BLaER1 (cell line): ENCODE data around the gene MMP14.

Experiments used
- H3K27ac ChIP-seq: shearing (Covaris generic); formaldehyde crosslinking; 2 replicates; pipeline ENCODE4 v1.8.1; 2022
- H3K27me3 ChIP-seq: shearing (Covaris generic); formaldehyde crosslinking; 2 replicates; pipeline ENCODE4 v1.8.1; 2022
- H3K36me3 ChIP-seq: shearing (Covaris generic); formaldehyde crosslinking; 2 replicates; pipeline ENCODE4 v1.8.1; 2022
- H3K4me1 ChIP-seq: shearing (Covaris generic); formaldehyde crosslinking; 2 replicates; pipeline ENCODE4 v1.8.1; 2022
- H3K4me2 ChIP-seq: shearing (Covaris generic); formaldehyde crosslinking; 2 replicates; pipeline ENCODE4 v1.8.1; 2022
- H3K4me3 ChIP-seq: shearing (Covaris generic); formaldehyde crosslinking; 2 replicates; pipeline ENCODE4 v1.8.1; 2022
- H3K9ac ChIP-seq: shearing (Covaris generic); formaldehyde crosslinking; 2 replicates; pipeline ENCODE4 v1.8.1; 2022
- H3K9me3 ChIP-seq: shearing (Covaris generic); formaldehyde crosslinking; 2 replicates; pipeline ENCODE4 v1.8.1; 2022
- H4K20me1 ChIP-seq: shearing (Covaris generic); formaldehyde crosslinking; 2 replicates; pipeline ENCODE4 v1.8.1; 2022
- Cebpa-rat ChIP-seq: shearing (Covaris generic); IDR thresholded peaks from 2 replicates; pipeline ENCODE4 v1.8.1; 2022

Gene MMP14

GRCh38 chr14:22872033-22872832 lies 35.8 kb downstream of the MMP14 start:
- H4K20me1 ChIP-seq: peaks cover 13% of the 10 kb centered on the region; the same call in 1 of the 2 replicates
- no peaks in the 10 kb centered on the region for H3K9me3 ChIP-seq
- peaks cover 35% of the 10 kb centered on the region for H3K4me1 ChIP-seq
- no peaks in the 10 kb centered on the region for H3K27me3 ChIP-seq
- peak overlapping the region; percentile 89 for H3K9ac ChIP-seq
- peak overlapping the region; percentile 90 for H3K27ac ChIP-seq
- peak overlapping the region; percentile 90 for H3K4me3 ChIP-seq
- H3K36me3 ChIP-seq: peaks cover 40% of the 10 kb centered on the region
- peak overlapping the region; percentile 77 for H3K4me2 ChIP-seq
- no peak for TF ChIP-seq Cebpa-rat

- Histone ChIP-seq H3K27ac (peak overlapping the region; percentile 90), H3K4me3 (peak overlapping the region; percentile 90), H3K4me1 (peaks cover 35% of the 10 kb centered on the region), H4K20me1 (peaks cover 13% of the 10 kb centered on the region; the same call in 1 of the 2 replicates), H3K4me2 (peak overlapping the region; percentile 77), H3K36me3 (peaks cover 48% of the 10 kb centered on the region), H3K27me3 (no peaks in the 10 kb centered on the region), H3K9me3 (no peaks in the 10 kb centered on the region), H3K9ac (peak overlapping the region; percentile 89)
- TF ChIP-seq Cebpa-rat: no peak
Observed at GRCh38 chr14:22872833-22873520, 36.6 kb downstream of the MMP14 start.

GRCh38 chr14:22875003-22875747 lies 38.8 kb downstream of the MMP14 start:
- Histone ChIP-seq H3K27me3 (no peaks in the 10 kb centered on the region), H3K4me3 (no peak overlapping the region), H3K27ac (no peak overlapping the region), H4K20me1 (peaks cover 13% of the 10 kb centered on the region; the same call in 1 of the 2 replicates), H3K36me3 (peaks cover 68% of the 10 kb centered on the region), H3K4me1 (peaks cover 24% of the 10 kb centered on the region), H3K9ac (no peak overlapping the region), H3K4me2 (no peak overlapping the region), H3K9me3 (no peaks in the 10 kb centered on the region)
- no peak for TF ChIP-seq Cebpa-rat

GRCh38 chr14:22875748-22876319 lies 39.4 kb downstream of the MMP14 start:
- H3K27ac ChIP-seq: no peak overlapping the region
- no peak overlapping the region for H3K4me2 ChIP-seq
- peaks cover 13% of the 10 kb centered on the region; the same call in 1 of the 2 replicates for H4K20me1 ChIP-seq
- H3K4me3 ChIP-seq: no peak overlapping the region
- no peak overlapping the region for H3K9ac ChIP-seq
- no peaks in the 10 kb centered on the region for H3K9me3 ChIP-seq
- no peaks in the 10 kb centered on the region for H3K27me3 ChIP-seq
- peaks cover 74% of the 10 kb centered on the region for H3K36me3 ChIP-seq
- H3K4me1 ChIP-seq: peaks cover 18% of the 10 kb centered on the region
- TF ChIP-seq Cebpa-rat: no peak

GRCh38 chr14:22877000-22877501 lies 40.7 kb downstream of the MMP14 start:
- Histone ChIP-seq H3K9me3 (no peaks in the 10 kb centered on the region), H3K9ac (no peak overlapping the region), H3K27ac (no peak overlapping the region), H3K4me3 (no peak overlapping the region), H3K4me1 (peaks cover 19% of the 10 kb centered on the region), H3K27me3 (no peaks in the 10 kb centered on the region), H3K36me3 (peaks cover 74% of the 10 kb centered on the region), H4K20me1 (peaks cover 13% of the 10 kb centered on the region; the same call in 1 of the 2 replicates), H3K4me2 (no peak overlapping the region)
- TF ChIP-seq Cebpa-rat: no peak

GRCh38 chr14:22878271-22879246 lies 42.2 kb downstream of the MMP14 start:
- H3K9me3 ChIP-seq: no peaks in the 10 kb centered on the region
- no peak overlapping the region for H3K4me2 ChIP-seq
- H3K27me3 ChIP-seq: no peaks in the 10 kb centered on the region
- H3K9ac ChIP-seq: no peak overlapping the region
- H3K4me1 ChIP-seq: peaks cover 25% of the 10 kb centered on the region
- no peak overlapping the region for H3K27ac ChIP-seq
- no peak for TF ChIP-seq Cebpa-rat
- H4K20me1 ChIP-seq: peaks cover 6% of the 10 kb centered on the region; the same call in 1 of the 2 replicates
- H3K36me3 ChIP-seq: peaks cover 70% of the 10 kb centered on the region
- H3K4me3 ChIP-seq: no peak overlapping the region

GRCh38 chr14:22882064-22882463 lies 45.7 kb downstream of the MMP14 start:
- Histone ChIP-seq H4K20me1 (no peaks in the 10 kb centered on the region), H3K4me1 (peaks cover 54% of the 10 kb centered on the region), H3K9ac (no peak overlapping the region), H3K36me3 (peaks cover 35% of the 10 kb centered on the region), H3K9me3 (no peaks in the 10 kb centered on the region), H3K4me2 (peak overlapping the region; percentile 48), H3K27ac (no peak overlapping the region), H3K27me3 (no peaks in the 10 kb centered on the region), H3K4me3 (no peak overlapping the region)
- TF ChIP-seq Cebpa-rat: no peak

- H3K4me1 ChIP-seq: peaks cover 60% of the 10 kb centered on the region
- H4K20me1 ChIP-seq: no peaks in the 10 kb centered on the region
- TF ChIP-seq Cebpa-rat: no peak
- no peak overlapping the region for H3K27ac ChIP-seq
- H3K27me3 ChIP-seq: no peaks in the 10 kb centered on the region
- H3K9me3 ChIP-seq: no peaks in the 10 kb centered on the region
- H3K36me3 ChIP-seq: peaks cover 29% of the 10 kb centered on the region
- peak overlapping the region; percentile 48 for H3K4me2 ChIP-seq
- H3K4me3 ChIP-seq: no peak overlapping the region
- H3K9ac ChIP-seq: no peak overlapping the region
Observed at GRCh38 chr14:22882529-22883172, 46.3 kb downstream of the MMP14 start.
